ENCODE results near the gene P2RX3.

DNA sequence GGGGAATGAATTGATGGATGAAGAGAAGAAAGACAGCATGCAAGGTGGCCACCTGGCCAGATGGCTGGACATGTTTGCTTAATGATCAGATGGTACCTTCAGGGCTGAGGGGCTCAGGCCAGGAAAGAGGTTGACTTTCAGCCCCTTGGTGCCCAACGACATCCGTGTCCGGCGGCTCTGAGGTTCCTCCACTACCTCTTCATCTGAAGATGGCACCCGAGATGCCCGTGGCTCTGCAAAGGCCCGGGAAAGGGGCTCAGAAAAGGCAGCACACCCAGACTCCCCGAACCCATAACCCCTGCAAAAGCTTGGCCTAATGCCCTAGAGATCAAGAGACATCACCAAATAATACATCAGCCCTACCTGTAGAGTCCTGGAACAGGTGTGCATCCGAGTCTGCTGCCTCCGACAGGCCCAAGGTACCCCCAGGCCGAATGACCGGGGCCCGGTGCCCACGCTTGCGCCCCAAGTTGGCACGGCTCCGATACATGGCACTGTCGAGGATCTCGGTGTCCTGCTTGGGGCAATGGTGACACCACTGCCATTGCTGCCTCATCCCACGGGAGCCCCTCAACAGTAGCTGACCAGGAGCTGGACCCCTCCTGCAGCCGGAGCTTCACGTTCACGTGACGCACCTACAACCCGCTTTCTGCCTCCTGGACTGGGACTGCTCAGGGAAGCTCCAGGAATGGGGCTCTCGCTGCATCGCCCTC, 36.3 kb upstream of the P2RX3 start:
- no peak for TF ChIP-seq POLR2A (IDR thresholded peaks at IDR 0.05)
- TF ChIP-seq, protein P1, sequence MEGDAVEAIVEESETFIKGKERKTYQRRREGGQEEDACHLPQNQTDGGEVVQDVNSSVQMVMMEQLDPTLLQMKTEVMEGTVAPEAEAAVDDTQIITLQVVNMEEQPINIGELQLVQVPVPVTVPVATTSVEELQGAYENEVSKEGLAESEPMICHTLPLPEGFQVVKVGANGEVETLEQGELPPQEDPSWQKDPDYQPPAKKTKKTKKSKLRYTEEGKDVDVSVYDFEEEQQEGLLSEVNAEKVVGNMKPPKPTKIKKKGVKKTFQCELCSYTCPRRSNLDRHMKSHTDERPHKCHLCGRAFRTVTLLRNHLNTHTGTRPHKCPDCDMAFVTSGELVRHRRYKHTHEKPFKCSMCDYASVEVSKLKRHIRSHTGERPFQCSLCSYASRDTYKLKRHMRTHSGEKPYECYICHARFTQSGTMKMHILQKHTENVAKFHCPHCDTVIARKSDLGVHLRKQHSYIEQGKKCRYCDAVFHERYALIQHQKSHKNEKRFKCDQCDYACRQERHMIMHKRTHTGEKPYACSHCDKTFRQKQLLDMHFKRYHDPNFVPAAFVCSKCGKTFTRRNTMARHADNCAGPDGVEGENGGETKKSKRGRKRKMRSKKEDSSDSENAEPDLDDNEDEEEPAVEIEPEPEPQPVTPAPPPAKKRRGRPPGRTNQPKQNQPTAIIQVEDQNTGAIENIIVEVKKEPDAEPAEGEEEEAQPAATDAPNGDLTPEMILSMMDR (IDR thresholded peaks at IDR 0.05): no peak
- no peak for TF ChIP-seq EP300 (IDR thresholded peaks at IDR 0.05)

Measured in tibial nerve (tissue), 4 donors.